GM21360 (cell line): ENCODE data around the gene PRR3.
"Not testable (repeated sequence)": the region's sequence is repeated elsewhere in the genome, so short reads cannot be mapped to it uniquely, and the experiment has no call there.

Experiments
- ATAC-seq: cut with Tn5 transposase; IDR thresholded peaks from one replicate; pipeline ENCODE4 v1.9.1; 2021; ENCODE audit warnings: mild to moderate bottlenecking, moderate library complexity; ENCODE audit not compliant: unreplicated experiment

The PRR3 gene

GRCh38 chr6:30570263-30570662 lies 13.2 kb downstream of the PRR3 start:
- ATAC-seq = no peak

GRCh38 chr6:30570740-30571074 lies 13.6 kb downstream of the PRR3 start:
- ATAC-seq = peak; percentile 13

GRCh38 chr6:30571075-30571761 lies 14.1 kb downstream of the PRR3 start, which contains the start of gene ABCF1:
ABCF1 (plus strand) TSS chr6:30571442; CDS start chr6:30571488, 46 bp downstream.
- ATAC-seq = peak; percentile 82

DNA sequence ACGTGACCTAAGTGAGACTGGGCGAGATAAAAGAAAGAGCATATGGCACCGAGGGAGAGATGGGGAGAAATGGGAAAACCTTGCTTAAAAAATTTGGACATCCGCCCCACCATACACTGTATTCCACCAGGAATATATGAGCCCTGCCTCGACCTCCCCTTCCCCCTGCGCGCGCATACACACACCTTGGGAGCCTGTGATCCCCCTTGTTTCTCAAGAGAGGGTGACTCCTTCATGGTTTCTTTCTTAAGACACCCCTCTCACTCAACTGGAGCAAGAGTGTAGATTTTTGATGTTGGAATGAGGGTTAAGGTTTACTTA lies 14.6 kb downstream of the PRR3 start:
- no peak for ATAC-seq

GRCh38 chr6:30572148-30572547 lies 15.1 kb downstream of the PRR3 start:
- no peak for ATAC-seq

DNA sequence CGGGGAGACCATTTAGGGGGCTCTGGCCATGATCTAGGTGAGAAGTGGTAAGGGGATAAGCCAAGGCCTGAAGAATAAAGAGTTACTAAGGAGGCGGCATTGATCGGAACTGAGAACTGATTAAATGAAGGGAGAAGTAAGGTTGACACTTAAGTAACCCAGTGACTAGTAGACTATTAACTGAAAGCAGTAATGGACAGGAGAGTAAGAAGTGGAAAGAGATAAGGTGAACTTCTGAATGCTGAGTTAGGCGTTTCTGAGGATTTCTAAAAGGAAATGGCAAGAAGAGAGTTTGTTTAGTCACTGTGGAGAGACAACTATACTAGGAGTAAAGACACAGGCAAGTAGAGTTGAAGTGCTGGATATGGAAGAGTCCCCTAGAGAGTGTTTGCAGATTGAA lies 16.0 kb downstream of the PRR3 start:
- no peak for ATAC-seq

DNA sequence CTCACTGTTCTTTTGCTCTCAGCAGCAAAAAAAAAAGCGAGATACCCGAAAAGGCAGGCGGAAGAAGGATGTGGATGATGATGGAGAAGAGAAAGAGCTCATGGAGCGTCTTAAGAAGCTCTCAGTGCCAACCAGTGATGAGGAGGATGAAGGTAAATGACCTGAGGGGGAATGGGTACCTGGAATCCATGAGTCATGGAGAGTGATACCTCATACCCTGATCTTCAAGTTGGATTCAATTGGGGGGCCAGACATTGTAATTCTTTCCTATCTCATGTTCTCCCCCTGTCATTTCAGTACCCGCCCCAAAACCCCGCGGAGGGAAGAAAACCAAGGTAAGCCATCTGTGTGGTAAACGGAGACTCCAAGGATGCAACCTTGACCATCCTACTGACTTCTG lies 21.0 kb downstream of the PRR3 start:
- no peak for ATAC-seq

DNA sequence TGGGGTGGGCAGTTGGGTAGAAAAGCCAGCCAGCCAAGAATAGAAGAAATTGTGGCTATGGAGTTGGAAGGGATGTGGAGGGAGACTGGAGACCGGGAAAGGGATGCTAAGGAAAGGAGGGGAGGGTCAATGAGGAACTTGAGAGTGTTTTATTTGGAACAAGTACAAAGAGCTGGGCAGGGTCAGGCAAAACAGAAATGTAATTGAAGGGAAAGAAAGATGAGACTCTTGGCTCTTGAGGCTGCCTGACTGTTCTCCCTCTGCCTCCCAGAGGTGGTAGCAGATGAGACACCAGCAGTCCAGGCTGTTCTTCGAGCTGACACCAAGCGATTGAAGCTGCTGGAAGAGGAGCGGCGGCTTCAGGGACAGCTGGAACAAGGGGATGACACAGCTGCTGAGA lies 26.8 kb downstream of the PRR3 start:
- ATAC-seq = no peak

GRCh38 chr6:30589754-30590358 lies 32.8 kb downstream of the PRR3 start:
- ATAC-seq = no peak

- ATAC-seq = no peak
Observed at GRCh38 chr6:30590509-30590908, 33.4 kb downstream of the PRR3 start.

DNA sequence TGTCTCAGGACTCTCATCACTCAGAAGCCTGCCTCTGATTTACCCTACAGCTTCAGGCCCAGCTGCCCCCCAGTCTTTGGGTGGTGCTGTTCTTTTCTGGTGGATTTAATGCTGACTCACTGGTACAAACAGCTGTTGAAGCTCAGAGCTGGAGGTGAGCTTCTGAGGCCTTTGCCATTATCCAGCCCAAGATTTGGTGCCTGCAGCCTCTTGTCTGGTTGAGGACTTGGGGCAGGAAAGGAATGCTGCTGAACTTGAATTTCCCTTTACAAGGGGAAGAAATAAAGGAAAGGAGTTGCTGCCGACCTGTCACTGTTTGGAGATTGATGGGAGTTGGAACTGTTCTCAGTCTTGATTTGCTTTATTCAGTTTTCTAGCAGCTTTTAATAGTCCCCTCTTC lies 33.9 kb downstream of the PRR3 start:
- no peak for ATAC-seq

GRCh38 chr6:30592287-30592686 lies 35.2 kb downstream of the PRR3 start:
- ATAC-seq = no peak

DNA sequence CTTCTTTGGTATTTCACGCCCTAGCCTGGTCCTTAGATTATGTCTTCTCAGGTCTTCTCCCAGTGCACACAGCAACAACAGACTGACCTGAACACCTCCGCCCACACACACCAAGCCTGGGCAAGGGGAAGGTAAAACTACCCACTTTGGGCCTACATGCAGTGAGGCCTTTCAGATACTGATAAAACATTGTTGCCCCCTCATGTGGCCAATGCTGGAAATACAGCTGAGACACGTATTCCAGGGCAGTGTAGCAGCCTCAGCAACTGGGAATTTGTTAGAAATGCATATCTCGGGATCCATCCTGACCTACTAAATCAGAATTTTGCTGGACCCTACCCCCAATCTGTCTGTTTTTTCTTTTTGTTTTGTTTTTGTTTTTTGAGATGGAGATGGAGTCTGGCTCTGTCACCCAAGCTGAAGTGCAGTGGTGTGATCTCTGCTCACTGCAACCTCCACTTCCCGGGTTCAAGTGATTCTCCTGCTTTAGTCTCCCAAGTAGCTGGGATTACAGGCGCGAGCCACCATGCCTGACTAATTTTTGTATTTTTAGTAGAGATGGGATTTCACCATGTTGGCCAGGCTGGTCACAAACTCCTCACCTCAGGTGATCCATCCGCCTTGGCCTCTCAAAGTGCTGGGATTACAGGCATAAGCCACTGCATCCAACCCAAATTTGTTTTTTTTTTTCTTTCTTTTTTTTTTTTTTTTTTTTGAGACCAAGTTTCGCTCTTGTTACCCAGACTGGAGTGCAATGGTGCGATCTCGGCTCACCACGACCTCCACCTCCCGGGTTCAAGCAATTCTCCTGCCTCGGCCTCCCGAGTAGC lies 40.4 kb downstream of the PRR3 start:
- not testable (repeated sequence) for ATAC-seq

DNA sequence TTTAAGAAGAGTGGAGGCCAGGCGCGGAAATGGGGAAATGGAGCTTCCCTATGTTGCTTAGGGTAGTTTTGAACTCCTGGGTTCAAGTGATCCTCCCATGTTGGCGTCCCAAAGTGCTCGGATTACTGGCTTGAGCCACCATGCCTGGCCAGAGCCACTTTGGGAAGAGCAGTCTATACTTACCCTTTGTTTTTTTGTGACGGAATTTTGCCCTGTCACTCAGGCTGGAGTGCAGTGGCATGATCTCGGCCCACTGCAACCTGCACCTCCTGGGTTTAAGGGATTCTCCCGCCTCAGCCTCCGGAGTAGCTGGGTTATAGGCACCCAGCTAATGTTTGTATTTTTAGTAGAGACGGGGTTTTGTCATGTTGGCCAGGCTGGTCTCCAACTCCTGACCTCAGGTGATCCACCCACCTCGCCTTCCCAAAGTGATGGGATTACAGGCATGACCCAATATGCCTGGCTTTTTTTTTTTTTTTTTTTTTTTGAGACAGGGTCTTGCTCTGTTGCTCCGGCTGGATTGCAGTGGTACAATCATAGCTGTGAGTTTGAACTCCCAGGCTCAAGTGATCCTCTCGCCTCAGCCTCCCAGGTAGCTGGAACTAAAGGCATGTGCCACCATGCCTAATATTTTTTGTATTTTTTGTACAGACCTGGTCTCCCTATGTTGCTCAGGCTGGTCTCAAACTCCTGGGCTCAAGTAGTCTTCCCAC lies 42.0 kb downstream of the PRR3 start:
- ATAC-seq = no peak

GRCh38 chr6:30599625-30600324 lies 42.7 kb downstream of the PRR3 start:
- ATAC-seq = no peak

GRCh38 chr6:30600451-30600961 lies 43.4 kb downstream of the PRR3 start:
- no peak for ATAC-seq

GRCh38 chr6:30601436-30601814 lies 44.3 kb downstream of the PRR3 start:
- no peak for ATAC-seq

DNA sequence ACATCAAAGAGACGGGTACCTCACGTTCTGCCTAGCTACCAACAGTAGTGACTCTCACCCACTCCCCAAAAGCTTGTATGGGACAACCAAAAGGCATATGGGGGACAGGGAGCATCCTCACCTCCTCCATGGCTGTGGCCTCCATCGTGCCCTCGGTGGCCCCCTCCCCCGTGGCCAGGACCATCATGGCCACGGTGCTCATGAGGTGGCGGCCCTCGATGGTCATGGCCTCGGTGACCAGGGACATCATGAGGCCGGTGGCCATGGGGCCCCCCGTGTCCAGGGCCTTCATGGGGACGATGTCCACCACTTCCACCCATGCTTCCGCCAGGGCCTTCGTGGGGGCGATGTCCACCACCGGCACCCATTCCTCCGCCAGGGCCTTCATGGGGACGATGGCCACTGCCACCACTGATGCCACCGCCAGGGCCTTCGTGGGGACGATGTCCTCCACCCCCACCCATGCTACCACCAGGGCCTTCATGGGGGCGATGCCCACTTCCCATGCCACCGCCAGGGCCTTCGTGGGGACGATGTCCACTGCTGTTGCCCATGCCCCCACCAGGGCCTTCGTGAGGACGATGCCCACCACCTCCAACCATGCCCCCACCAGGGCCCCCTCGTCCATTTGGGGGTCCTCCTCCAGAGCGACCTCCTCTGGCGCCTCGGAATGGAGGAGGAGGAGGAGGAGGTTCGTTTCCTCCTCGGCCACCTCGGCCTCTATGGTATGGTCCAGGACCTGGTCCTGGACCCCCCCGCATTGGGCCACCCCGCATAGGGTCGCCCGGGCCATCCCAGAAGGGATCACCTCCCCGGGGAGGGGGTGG lies 44.9 kb downstream of the PRR3 start:
- ATAC-seq = no peak

DNA sequence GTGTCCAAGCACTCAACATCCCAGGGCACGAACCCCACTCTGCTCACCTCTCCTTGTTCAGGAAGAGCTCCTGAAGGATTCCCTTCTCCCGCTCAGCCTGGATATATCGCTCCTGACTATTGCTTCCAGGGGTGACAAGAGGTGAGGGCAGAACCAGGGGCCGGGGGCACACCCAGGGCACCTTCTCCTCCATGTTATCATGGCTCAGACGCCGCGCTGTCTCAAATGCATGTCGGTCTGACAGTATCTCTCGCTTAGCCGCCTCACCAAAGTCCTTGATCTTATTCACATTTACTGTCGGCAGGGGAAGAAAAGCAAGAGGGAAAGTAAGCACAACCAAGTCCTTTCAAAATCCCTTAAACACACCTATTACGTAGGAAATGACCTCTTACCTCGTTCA lies 46.9 kb downstream of the PRR3 start:
- no peak for ATAC-seq

DNA sequence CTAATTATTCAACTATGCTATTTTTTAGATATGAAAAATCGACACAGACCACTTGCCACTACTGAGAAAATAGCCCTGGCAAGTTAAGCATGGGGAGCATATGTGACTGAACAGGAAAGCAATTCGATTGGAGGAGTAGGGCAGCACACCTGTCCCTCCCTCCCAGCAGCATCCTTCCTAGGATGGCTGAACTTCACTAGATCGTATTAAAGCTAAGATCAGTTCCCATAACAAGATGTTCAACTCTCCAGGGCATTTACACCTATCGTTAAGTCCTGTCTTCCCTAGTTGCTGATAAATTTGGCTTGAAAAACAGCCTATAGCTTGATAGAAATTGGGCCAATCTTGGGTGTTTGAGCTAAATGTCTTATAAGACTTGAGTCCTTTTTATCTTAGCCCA lies 53.0 kb downstream of the PRR3 start:
- ATAC-seq = no peak
